ENCODE measurements around the gene ECD. TPM values are rescaled to one million over a fixed set of nuclear protein-coding genes. Genes with fewer than 3 reads are reported as not detected.

ECD gene
- 32.8 and 38.8 TPM in 2 replicates for total RNA-seq (2012; rRNA removed)

DNA sequence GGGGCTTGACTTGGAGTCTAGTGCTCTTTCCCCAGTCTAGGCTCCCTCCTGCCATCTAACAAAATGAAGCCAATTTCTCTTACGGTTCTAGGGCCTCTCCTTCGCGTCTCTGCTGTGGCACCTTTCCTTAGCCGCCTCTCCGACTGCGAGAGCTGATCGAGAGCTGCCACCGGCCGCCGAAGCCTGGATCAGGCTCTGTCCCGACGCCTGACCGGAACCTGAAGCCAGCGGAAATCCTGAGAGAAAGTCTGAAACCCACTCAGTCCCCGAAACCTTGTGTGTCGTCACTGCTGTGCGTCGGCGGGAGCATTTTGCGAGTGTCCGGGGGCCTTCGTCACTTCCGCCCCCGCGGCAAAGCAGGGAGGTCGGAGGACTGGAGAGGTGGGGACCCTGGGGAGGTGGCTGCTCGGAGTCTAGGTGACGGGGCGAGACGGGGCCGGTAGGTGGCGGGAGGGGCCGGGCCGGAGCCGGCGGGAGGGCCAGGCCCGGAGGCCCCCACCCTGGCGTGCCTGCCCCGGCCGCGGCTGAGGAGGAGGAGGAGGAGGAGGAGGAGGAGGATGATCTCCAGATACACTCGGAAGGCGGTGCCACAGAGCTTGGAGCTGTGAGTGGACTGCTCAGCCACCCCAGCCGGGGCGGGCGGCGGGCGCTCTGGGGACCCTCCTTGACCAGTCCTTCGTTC lies at the start of gene ECD, which contains the start of gene FAM149B1:
ECD (minus strand) TSS at position 226 of the 682 bp plus-strand sequence. CDS start 4,071 bp downstream, outside the sequence.
FAM149B1 (plus strand) TSS at position 337 of the 682 bp plus-strand sequence; CDS start at position 558, 221 bp downstream.
- peak within 1 kb of the TSS; percentile 86 for H3K4me3 ChIP-seq (ENCODE audit: low read length)
- peaks cover 5% of the 10 kb centered on the region for H3K36me3 ChIP-seq (ENCODE audit: insufficient read depth, low read length)
- peaks cover 2% of the 10 kb centered on the region for H3K4me1 ChIP-seq (ENCODE audit: control insufficient read depth, insufficient read depth, low read length)
- H3K9ac ChIP-seq (ENCODE audit: low read depth, low read length), result peak within 1 kb of the TSS; percentile 96
- H3K9me3 ChIP-seq (replicated peaks; ENCODE audit: low read length), result no peaks in the 10 kb centered on the region
- no peaks in the 10 kb centered on the region for H3K27me3 ChIP-seq (ENCODE audit: control insufficient read depth, insufficient read depth, low read length)
- peak within 1 kb of the TSS; percentile 84 for H3K4me2 ChIP-seq (ENCODE audit: low read length)

DNA sequence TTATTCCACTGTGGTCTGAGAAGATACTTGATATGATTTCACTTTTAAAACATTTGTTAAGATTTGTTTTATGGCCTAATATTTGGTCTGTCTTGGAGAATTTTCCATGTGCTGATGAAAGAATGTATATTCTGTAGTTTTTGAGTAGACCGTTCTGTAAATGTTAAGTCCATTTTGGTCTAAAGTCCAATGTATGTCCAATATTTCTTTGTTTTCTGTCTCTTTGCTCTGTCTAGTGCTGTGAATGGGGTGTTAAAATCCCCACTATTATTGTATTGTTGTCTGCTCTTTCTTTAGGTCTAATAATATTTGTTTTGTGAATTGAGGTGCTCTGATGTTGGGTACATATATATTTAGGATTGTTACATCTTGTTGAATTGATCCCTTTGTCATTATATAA lies 47.9 kb upstream of the ECD start:
- Histone ChIP-seq H3K4me1 (ENCODE audit: control insufficient read depth, insufficient read depth, low read length) (peaks cover 4% of the 10 kb centered on the region), H3K9ac (ENCODE audit: low read depth, low read length) (no peak overlapping the region), H3K4me2 (ENCODE audit: low read length) (no peak overlapping the region), H3K9me3 (replicated peaks; ENCODE audit: low read length) (no peaks in the 10 kb centered on the region), H3K27me3 (ENCODE audit: control insufficient read depth, insufficient read depth, low read length) (no peaks in the 10 kb centered on the region), H3K4me3 (ENCODE audit: low read length) (no peak overlapping the region), H3K36me3 (ENCODE audit: insufficient read depth, low read length) (peaks cover 20% of the 10 kb centered on the region)

DNA sequence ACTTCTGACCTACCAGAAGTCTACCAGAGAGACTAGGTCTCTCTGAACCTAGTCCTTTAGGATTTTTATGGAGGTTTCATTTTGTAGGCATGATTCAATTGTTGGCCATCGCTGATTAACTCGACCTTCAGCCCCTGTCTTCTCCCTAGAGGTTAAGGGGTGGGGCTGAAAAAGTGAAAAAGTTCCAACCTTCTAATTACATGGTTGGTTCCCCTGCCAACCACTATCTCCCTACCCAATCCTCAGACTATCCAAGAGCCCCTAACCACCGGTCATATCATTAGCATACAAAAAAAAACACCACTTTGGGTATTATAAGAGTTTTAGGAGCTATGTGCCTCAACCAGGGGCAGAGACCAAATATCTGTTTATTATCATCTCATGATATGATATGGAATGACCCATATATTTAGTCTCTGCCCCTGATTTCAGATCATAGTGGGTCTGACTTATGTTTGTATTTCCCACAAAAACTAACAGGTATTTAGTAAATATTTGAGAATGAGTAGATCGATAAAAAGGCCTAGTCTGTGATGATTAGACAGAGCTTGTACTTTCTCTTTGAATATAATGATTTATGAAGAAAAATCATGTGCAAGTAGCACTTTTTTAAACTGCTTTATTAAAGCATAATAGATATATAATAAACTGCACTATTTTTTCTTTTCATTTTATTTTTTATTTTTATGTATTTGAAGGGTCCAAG lies 43.5 kb upstream of the ECD start:
- Histone ChIP-seq H3K9ac (ENCODE audit: low read depth, low read length) (no peak overlapping the region), H3K9me3 (replicated peaks; ENCODE audit: low read length) (no peaks in the 10 kb centered on the region), H3K27me3 (ENCODE audit: control insufficient read depth, insufficient read depth, low read length) (no peaks in the 10 kb centered on the region), H3K4me1 (ENCODE audit: control insufficient read depth, insufficient read depth, low read length) (no peaks in the 10 kb centered on the region), H3K36me3 (ENCODE audit: insufficient read depth, low read length) (peaks cover 3% of the 10 kb centered on the region), H3K4me2 (ENCODE audit: low read length) (no peak overlapping the region), H3K4me3 (ENCODE audit: low read length) (no peak overlapping the region)

DNA sequence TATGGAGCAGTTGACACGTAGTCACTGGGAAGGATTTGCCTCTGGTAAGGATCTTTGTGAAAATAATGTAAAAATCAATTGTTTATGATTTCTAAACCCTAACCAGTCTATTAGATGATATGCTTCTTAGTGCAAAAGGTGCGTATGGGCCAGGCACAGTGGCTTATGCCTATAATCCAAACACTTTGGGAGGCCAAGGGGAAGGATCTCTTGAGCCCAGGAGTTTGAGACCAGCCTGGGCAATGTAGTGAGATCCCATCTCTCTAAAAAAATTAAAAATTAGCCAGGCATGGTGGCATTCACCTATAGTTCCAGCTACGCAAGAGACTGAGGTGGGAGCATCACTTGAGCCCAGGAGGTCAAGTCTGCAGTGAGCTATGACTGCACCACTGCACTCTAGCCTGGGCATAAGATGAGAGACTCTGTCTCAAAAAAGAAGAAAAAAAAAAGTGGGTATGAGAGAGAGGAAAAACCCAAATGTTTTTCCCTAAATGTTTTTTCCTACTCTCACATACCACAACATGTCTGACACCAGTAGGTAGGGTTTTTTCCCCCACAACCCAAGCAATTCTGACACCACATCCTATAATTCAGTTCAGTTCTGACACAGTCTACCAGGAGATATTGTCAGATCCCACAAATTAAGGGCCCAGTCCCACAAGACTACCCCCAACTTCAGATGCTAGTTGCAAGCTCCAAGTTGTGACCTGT lies 42.7 kb upstream of the ECD start:
- H3K9me3 ChIP-seq (replicated peaks; ENCODE audit: low read length), result no peaks in the 10 kb centered on the region

DNA sequence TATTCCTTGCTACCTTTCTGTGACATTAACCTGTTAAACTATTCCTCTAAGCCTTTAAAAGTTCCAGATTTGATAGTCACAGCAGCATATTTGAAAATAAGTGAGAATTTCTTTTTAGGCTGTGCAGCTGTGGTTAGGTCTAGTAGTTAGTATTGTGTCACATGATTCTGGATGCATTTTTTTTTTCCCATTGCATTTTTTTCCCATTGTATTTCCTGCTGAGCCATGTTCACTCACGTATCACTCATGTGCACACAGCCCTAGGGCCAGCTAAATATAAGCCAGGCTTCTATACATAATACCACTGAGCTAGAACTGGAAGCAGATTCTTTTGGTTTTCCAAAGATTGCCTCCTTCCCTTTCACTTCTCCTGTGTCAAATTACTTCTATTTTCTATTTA lies 41.9 kb upstream of the ECD start:
- H3K4me3 ChIP-seq (ENCODE audit: low read length), result no peak overlapping the region

More for the DNA sequence above, 42.7 kb upstream of the ECD start:
- Histone ChIP-seq H3K4me3 (ENCODE audit: low read length) (no peak overlapping the region), H3K36me3 (ENCODE audit: insufficient read depth, low read length) (peaks cover 3% of the 10 kb centered on the region), H3K4me2 (ENCODE audit: low read length) (no peak overlapping the region), H3K9ac (ENCODE audit: low read depth, low read length) (no peak overlapping the region), H3K4me1 (ENCODE audit: control insufficient read depth, insufficient read depth, low read length) (no peaks in the 10 kb centered on the region), H3K27me3 (ENCODE audit: control insufficient read depth, insufficient read depth, low read length) (no peaks in the 10 kb centered on the region)

DNA sequence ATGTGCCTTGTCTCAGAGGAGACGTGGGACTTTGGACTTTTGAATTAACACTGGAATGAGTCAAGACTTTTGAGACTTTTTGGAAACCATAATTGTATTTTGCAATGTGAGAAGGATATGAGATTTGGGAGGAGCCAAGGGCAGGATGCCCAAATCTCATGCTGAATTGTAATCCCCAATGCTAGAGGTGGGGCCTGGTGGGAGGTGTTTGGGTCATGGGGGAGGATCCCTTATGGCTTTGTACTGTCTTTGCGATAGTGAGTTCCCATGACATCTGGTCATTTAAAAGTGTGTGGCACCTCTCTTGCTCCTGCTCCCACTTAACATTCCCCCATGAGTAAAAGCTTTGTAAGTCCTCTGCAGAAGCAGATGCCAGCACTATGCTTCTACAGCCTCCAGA lies 40.1 kb upstream of the ECD start:
- Histone ChIP-seq H3K4me1 (ENCODE audit: control insufficient read depth, insufficient read depth, low read length) (no peaks in the 10 kb centered on the region), H3K27me3 (ENCODE audit: control insufficient read depth, insufficient read depth, low read length) (no peaks in the 10 kb centered on the region), H3K4me2 (ENCODE audit: low read length) (no peak overlapping the region), H3K4me3 (ENCODE audit: low read length) (no peak overlapping the region), H3K9ac (ENCODE audit: low read depth, low read length) (no peak overlapping the region), H3K36me3 (ENCODE audit: insufficient read depth, low read length) (peaks cover 6% of the 10 kb centered on the region), H3K9me3 (replicated peaks; ENCODE audit: low read length) (no peaks in the 10 kb centered on the region)

More for the DNA sequence above, 41.9 kb upstream of the ECD start:
- Histone ChIP-seq H3K9me3 (replicated peaks; ENCODE audit: low read length) (no peaks in the 10 kb centered on the region), H3K4me1 (ENCODE audit: control insufficient read depth, insufficient read depth, low read length) (no peaks in the 10 kb centered on the region), H3K27me3 (ENCODE audit: control insufficient read depth, insufficient read depth, low read length) (no peaks in the 10 kb centered on the region), H3K9ac (ENCODE audit: low read depth, low read length) (no peak overlapping the region), H3K36me3 (ENCODE audit: insufficient read depth, low read length) (peaks cover 6% of the 10 kb centered on the region), H3K4me2 (ENCODE audit: low read length) (no peak overlapping the region)

DNA sequence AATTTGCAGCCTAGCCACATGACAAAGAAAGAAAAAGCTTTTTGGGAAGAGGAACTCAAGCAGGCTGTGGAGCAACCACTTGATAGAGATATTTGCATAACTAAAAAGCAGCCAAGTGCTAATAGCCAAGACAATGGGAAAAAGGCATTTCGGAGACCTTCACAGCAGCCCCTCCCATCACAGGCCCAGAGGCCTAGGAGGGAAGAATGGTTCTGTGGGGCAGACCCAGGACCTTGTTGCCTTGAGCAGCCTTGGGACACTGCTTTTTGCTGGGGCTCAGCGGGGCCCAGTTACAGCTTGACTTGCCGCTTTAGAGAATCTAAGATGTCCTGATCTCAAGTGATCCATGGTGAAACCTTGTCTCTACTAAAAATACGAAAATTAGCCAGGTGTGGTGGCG lies 38.6 kb upstream of the ECD start:
- no peaks in the 10 kb centered on the region for H3K27me3 ChIP-seq (ENCODE audit: control insufficient read depth, insufficient read depth, low read length)
- no peak overlapping the region for H3K4me3 ChIP-seq (ENCODE audit: low read length)
- H3K4me2 ChIP-seq (ENCODE audit: low read length), result no peak overlapping the region
- H3K4me1 ChIP-seq (ENCODE audit: control insufficient read depth, insufficient read depth, low read length), result no peaks in the 10 kb centered on the region
- H3K9ac ChIP-seq (ENCODE audit: low read depth, low read length), result no peak overlapping the region
- H3K36me3 ChIP-seq (ENCODE audit: insufficient read depth, low read length), result peaks cover 6% of the 10 kb centered on the region
- no peaks in the 10 kb centered on the region for H3K9me3 ChIP-seq (replicated peaks; ENCODE audit: low read length)

DNA sequence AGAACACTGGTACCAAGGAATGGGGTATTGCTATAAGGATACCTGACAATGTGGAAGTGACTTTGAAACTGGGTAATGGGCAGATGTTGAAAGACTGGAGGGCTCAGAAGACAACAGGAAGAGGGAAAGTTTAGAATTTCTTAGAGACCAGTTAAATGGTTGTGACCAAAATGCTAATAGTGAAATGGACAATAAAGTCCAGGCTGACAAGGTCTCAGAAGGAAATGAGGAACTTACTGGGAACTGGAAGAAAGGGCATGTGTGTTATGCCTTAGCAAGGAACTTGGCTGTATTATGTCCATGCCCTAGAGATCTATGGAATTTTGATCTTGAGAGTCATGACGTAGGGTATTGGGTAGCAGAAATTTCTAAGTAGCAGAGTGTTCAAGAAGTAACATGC lies 38.1 kb upstream of the ECD start:
- H3K36me3 ChIP-seq (ENCODE audit: insufficient read depth, low read length), result peaks cover 6% of the 10 kb centered on the region
- H3K4me3 ChIP-seq (ENCODE audit: low read length), result no peak overlapping the region
- no peaks in the 10 kb centered on the region for H3K4me1 ChIP-seq (ENCODE audit: control insufficient read depth, insufficient read depth, low read length)
- H3K4me2 ChIP-seq (ENCODE audit: low read length), result no peak overlapping the region
- H3K9ac ChIP-seq (ENCODE audit: low read depth, low read length), result no peak overlapping the region
- no peaks in the 10 kb centered on the region for H3K9me3 ChIP-seq (replicated peaks; ENCODE audit: low read length)
- no peaks in the 10 kb centered on the region for H3K27me3 ChIP-seq (ENCODE audit: control insufficient read depth, insufficient read depth, low read length)

DNA sequence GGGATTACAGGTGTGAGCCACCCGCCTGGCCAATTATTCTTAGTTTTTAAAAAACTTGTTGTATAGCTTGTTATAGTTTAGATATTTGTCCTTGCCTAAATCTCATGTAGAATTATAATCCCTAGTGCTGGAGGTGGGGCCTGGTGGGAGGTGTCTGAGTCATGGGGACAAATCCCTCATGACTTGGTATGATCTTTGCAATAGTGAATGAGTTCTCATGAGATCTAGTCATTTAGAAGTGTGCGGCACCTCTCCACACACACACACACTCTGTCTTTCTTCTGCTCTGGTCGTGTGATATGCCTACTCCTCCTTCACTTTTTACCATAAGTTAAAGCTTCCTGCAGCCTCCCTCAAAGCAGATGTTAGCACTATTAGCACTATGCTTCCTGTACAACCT lies 37.3 kb upstream of the ECD start:
- Histone ChIP-seq H3K9me3 (replicated peaks; ENCODE audit: low read length) (no peaks in the 10 kb centered on the region), H3K4me3 (ENCODE audit: low read length) (no peak overlapping the region), H3K9ac (ENCODE audit: low read depth, low read length) (no peak overlapping the region), H3K4me1 (ENCODE audit: control insufficient read depth, insufficient read depth, low read length) (no peaks in the 10 kb centered on the region), H3K36me3 (ENCODE audit: insufficient read depth, low read length) (peaks cover 7% of the 10 kb centered on the region), H3K4me2 (ENCODE audit: low read length) (no peak overlapping the region), H3K27me3 (ENCODE audit: control insufficient read depth, insufficient read depth, low read length) (no peaks in the 10 kb centered on the region)

DNA sequence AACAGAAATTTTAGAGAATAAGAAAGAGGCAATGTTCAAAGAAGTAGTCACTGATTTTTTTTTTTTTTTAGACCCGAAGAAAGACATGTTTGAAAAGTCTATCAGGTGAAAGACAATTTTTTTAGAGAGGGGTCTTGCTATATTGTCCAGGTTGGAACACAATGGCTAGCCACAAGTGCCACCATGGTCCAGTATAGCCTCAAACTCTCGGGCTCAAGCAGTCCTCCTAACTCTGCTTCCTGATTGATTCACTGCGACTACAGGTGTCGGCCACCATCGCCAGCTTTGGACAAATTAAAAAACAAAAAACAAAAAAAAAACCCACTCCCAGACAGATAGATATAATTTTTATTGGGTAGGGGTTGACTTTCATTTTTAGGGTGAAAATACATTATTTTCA lies 22.4 kb upstream of the ECD start:
- H3K9me3 ChIP-seq (replicated peaks; ENCODE audit: low read length), result no peaks in the 10 kb centered on the region
- no peaks in the 10 kb centered on the region for H3K4me1 ChIP-seq (ENCODE audit: control insufficient read depth, insufficient read depth, low read length)
- H3K4me2 ChIP-seq (ENCODE audit: low read length), result no peak overlapping the region
- H3K9ac ChIP-seq (ENCODE audit: low read depth, low read length), result no peak overlapping the region
- no peak overlapping the region for H3K4me3 ChIP-seq (ENCODE audit: low read length)
- no peaks in the 10 kb centered on the region for H3K27me3 ChIP-seq (ENCODE audit: control insufficient read depth, insufficient read depth, low read length)
- peaks cover 7% of the 10 kb centered on the region for H3K36me3 ChIP-seq (ENCODE audit: insufficient read depth, low read length)

DNA sequence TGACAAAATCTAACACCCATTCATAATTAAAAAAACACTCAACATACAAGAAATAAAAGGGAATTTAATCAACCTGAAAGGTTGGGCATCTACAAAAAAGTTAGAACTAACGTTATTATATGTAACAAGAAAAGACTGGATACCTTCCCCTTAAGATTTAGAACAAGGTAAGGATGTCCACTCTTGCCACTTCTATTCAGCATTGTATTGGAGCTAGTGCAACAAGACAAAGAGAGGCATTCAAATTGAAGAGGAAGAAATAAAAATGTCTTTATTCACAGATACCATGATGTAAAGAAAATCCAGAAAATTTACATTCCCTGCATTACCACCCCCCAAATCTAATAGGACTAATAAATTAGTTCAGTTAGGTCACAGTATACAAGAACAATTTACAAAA lies 18.5 kb upstream of the ECD start:
- no peak overlapping the region for H3K9ac ChIP-seq (ENCODE audit: low read depth, low read length)
- H3K9me3 ChIP-seq (replicated peaks; ENCODE audit: low read length), result no peaks in the 10 kb centered on the region
- H3K4me2 ChIP-seq (ENCODE audit: low read length), result no peak overlapping the region
- no peaks in the 10 kb centered on the region for H3K27me3 ChIP-seq (ENCODE audit: control insufficient read depth, insufficient read depth, low read length)
- peaks cover 9% of the 10 kb centered on the region for H3K36me3 ChIP-seq (ENCODE audit: insufficient read depth, low read length)
- H3K4me3 ChIP-seq (ENCODE audit: low read length), result no peak overlapping the region
- no peaks in the 10 kb centered on the region for H3K4me1 ChIP-seq (ENCODE audit: control insufficient read depth, insufficient read depth, low read length)

All from skeletal muscle satellite cell (primary cell).